HG03575 (cell line): ENCODE measurements around the gene EPS8.

Experiments
- ATAC-seq: cut with Tn5 transposase; IDR thresholded peaks from one replicate; pipeline ENCODE4 v1.9.1; 2021; ENCODE audit not compliant: unreplicated experiment, insufficient number of reproducible peaks, low FRiP score; ENCODE audit errors: extremely low read depth

EPS8 gene

DNA sequence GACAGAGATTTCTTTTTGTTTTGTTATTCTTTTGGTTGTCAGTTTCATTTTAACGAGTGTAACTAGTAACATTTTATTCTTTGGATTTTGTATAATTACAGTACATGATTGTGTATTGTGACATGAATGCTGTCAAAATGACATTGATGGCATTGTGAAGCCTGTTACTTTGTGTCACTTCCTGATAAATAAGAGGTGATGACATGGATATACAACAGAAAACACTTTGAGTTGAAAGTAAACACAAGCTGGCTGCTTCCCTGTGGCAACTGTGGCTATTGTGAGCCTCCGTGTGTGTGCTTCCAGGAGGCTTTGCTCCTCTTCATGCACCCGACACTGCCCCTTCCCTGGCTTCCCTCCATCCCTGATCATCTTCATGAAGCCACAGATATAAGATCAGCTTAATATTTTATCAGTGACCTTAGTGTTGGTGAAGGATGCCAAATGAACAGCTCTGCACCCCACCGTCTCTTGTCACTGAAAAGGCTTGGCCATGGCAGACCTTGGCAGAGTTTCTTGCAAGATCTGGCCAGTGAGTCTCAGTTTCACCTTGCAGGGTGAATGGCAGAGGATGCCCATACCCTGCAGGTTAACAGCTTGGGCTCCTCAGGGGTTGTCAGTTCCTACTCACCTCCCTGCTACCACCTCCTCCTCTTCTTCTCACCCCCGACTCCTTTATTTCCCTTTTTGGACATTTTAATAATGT lies 191.9 kb downstream of the EPS8 start:
- no peak for ATAC-seq

DNA sequence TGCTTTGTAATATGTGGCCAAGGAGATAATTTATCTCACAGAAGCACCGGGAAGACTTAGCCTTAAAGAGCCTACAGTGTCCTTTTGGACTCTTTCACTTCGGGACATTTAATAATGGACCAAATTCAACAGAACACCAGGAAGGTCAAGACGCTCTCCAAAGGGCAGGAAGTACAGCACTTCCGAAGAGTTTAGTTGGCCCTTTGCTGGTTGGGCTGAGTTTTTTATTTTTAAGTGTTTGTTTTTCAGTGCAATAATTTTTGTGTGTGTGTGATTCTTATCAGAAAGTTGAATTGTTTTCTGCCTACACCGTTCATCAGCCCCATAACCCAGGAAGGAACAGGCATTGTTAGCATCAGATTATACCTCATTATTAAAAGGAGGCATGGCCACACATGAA lies 193.0 kb downstream of the EPS8 start:
- no peak for ATAC-seq

DNA sequence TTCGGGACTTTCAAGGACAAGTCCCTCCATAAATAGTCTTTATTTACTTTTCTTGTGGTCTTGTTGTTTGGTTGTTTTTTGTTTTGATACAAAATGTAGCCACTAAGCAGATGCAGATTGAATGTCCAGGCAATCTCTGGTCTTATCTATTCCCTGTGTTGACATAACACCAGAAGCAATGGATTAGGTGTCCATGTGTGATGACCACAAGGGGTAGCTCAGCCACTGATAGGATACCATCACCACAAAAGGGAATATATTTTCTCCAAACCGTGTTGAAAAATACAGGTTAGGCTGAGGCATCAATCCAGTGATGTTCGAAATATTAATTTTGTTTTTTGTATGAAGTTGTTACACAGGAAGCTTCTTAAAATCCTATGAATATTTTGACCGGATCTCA lies 196.3 kb downstream of the EPS8 start:
- ATAC-seq: no peak

DNA sequence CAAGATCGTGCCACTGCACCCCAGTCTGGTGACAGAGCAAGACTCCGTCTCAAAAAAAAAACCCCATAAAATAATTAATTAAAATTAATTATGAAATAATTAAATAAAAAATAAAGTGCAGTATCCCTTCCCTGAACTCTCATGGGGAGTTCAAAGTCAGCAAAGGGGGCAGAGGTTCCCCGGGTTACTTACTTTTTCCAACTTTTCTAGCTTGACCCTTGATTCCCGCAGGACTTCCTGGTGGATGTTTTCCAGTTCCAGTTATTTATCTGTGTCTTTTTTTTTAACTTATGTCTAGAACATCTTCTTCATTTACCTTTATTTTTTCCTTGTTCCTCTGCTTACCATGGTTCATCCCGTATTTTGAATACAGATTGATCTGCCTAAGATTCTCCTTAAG lies 197.4 kb downstream of the EPS8 start:
- ATAC-seq: no peak

DNA sequence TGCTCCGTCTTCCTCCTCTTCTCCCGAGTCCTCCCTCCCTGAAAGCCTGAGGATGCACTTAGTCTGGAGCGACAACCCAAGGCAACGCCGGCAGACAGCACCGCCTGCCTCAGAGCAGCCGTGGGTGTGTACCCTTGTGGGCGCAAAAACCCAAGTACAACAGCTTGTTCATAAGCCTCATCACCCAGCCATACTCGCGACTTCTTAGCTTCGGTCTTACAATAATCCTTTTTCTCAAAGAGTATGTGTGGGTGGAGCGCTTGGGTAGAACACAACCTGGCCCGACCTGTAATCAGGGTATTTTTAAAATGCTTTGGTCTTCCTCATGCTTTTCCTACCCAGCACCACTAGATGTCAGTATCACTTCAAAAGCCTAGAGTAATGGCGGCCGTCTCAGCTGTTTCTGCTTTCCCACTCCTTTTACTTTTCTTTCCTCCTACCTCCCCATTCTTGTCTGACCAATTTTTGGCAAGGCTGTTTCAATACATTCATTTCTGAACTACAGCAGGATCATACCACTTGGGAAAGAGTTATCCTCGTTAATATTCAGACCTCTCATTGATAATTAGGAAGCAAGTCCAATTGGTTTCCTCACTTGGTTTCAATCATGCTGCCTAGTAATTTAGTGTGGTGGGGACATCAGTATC lies 198.9 kb downstream of the EPS8 start:
- ATAC-seq: peak; percentile 87

DNA sequence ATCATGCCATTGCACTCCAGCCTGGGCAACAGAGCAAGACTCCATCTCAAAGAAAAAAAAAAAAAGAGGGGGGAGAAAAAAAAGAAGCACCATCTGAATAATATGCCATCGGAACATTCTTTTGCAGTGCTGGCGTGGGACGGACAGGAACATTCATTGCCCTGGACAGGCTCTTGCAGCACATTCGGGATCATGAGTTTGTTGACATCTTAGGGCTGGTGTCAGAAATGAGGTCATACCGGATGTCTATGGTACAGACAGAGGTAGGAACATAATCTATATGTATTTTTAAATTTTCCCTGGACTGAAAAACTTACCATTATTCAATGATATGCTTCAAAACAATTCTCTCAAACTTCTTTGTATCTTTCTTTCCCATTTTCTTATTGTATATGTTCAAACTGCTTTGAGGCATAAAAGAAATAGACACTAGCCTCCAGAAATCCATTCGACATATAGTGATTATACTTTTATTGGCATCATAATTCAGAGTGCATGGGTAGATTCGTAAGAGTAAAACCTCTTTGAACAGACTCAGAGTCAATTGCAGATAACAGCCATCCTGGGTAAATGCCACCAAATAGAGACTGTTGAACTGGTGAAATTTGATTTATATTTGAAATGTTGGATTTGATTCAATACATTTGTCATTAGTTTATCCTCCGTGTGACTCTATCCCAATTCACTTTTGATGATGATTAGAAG lies 199.7 kb downstream of the EPS8 start:
- ATAC-seq: no peak

DNA sequence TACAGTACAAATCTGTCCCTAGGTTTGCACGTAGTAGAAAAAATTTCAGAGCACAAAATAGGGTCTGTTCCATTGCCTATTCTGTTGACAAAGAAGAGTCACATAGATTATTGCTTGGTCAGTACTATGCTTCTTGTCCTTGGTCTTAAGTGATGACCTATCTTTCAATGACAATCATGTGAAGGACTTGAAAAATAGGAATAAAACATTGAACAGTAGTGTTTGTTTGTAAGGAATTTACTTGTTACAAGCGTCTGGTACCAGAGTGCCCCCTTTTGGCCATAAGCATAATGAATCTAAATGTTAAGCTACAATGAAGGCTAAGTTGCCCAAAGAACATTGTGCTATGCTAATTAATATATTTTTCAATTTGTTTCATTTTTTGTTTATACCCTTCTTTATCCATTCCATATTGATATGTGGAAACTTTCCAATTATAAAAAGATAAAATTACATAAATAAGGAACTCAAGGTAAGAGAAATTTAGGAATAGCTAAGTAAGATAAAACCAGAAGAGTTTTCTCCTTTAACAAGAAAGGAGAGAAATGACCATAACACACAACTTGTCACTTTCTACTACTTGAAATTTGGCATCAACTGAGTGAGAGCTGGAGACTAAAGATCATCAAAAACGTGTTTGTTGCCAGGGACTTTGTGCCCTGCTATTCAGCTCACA lies 204.7 kb downstream of the EPS8 start:
- ATAC-seq: no peak

DNA sequence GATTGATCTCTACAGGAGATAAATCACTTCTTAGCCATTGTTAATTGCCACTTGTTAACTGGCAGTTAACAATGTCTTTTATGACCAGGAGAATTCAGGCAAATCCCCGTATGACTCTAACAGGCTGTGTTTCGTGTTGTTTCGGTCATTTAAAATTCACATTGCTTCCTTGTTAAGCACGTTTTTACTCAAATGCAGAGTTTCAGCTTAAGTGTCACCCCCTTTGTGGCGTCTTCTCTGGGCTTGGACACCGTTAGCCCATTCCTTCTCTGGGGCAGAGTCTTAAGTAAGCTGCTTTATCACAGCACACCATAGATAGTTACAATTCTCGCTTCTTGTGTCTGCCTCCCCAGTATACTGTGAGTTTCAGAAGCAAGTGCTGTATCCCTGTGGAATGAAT lies 205.4 kb downstream of the EPS8 start:
- no peak for ATAC-seq

DNA sequence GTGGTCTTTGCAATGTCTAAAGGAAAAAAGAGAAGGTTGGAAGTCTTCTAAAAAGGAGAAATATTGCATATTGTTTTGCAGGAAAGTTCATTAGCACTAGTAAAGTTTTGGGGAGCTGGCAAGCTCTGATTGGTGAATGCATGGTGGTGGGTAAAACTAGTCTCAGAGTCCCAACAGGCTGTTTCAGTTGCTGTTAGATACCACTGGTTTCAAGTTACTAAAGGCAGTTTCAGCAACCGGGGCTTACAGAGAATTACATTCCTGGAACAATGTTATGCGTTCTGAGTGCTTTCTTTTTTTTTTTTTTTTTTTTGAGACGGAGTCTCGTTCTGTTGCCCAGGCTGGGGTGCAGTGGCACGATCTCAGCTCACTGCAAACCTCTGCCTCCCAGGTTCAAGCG lies 208.2 kb downstream of the EPS8 start:
- ATAC-seq: no peak

DNA sequence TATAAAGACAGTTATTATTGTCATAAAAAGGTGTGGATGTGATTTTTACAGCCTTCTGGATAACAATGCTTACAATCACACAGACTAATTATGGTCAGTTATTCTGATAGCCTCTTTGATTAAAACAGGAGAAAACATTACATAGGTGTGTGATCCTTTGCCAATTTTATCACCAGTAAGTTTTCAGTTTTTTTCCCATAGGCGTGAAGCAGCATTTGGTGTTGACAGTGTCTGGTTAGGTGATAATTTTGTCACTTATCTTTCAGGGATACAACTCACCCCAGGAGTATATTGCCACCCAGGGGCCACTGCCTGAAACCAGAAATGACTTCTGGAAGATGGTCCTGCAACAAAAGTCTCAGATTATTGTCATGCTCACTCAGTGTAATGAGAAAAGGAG lies 208.8 kb downstream of the EPS8 start:
- ATAC-seq: no peak

DNA sequence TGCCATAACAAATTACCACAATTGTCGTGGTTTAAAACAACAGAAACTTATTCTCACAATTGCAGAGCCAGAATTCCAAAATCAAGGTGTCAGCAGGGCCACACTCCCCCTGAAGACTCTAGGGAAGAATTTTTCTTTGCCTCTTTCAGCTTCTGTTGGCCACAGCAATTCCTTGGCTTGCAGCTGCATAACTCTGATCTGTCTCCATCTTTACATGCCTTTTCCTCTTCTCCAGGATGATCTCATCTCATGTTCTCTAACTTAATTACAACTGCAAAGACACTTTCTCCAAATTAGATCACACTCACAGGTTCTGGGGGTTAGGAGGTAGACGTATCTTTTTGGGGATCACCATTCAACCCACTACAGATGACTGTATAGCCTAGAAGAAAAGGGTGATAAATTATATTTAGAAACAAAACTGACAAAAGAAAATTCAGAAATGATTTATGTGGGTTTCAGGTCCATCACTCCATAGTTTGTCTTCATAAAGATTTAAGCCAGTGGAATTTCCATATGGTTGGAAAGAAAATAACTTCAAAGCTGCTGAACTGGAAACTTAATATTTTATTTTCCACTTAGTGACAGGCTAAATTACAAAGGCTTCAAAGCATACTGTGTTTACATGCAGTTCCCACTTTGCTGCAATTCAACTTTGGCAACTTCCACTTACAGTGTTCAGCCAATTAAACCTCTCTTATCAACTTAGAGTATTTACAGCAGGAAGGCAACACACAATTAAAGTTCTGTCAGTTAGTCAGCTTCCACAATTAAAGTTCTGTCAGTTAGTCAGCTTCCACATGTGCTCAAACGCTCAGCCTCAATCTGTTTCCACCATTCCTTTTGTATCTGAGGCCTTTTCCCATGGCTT lies 213.3 kb downstream of the EPS8 start:
- ATAC-seq: no peak

DNA sequence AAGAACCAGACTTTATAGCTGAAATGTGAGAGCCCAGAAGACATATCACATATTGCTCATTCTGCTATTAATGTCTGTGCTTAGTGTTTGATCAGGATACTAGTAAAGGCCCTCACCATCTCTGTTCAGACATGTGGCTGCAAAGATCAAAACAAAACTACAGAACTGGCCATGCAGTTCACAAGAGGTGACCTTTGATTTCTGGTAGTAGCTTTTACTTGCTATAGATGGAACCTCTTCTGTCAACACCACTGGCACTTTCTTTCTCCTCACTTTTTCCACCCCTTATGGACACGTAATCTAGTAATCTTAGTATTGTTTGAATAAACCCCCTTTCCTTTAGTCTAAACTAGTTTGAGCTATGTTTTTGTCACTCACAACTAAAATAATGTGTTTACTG lies 214.8 kb downstream of the EPS8 start:
- no peak for ATAC-seq
